Measurements from ENCODE around the gene KCNA4.
"Not testable (repeated sequence)": the region's sequence is repeated elsewhere in the genome, so short reads cannot be mapped to it uniquely, and the experiment has no call there.

Gene KCNA4

GRCh38 chr11:29996016-29996415 lies 20.8 kb downstream of the KCNA4 start:
- DNase-seq = no peak

DNA sequence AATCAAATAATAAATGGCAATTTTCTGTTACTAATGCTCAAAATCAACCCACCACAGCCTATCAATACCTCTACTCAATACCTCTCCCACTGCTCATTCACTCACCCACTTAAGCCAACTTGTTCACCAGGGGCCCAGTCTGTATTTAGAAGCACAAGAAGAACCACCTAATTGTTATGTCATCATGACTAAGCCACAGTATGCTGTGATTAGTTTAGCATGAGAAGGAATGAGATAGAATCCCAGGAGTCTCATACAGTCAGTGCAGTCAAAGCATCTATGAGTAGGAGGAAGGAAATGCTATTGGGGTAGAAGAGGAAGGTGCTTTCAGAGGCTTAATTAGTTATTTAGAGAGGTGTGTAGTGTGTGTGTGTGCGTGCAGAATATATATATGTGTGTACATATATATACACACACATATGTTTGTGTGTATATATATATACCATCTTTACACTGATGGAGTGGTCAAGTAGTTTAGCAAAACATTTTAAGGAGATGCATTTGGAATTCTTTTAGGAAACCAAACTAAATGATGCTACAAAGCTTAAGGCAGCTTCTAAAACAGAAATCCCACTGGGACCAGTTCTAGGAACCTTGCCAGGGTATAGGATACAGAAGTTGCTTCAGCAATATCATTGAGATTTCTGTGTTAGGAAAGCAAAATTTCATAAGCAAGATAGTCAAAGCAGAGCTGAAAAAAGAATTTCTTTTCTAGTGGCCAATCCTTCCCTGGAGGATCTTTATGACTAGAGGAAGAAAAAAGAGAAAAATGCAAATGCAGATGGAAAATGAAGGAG lies 27.5 kb downstream of the KCNA4 start:
- no peak for DNase-seq

GRCh38 chr11:29985248-29985647 lies 31.6 kb downstream of the KCNA4 start:
- no peak for DNase-seq

- DNase-seq = no peak
These were observed 32.3 kb downstream of the KCNA4 start for GRCh38 chr11:29984544-29984943.

GRCh38 chr11:29978549-29978948 lies 38.3 kb downstream of the KCNA4 start:
- DNase-seq = no peak

- not testable (repeated sequence) for DNase-seq
These were observed 41.2 kb downstream of the KCNA4 start for GRCh38 chr11:29975580-29975979.

DNA sequence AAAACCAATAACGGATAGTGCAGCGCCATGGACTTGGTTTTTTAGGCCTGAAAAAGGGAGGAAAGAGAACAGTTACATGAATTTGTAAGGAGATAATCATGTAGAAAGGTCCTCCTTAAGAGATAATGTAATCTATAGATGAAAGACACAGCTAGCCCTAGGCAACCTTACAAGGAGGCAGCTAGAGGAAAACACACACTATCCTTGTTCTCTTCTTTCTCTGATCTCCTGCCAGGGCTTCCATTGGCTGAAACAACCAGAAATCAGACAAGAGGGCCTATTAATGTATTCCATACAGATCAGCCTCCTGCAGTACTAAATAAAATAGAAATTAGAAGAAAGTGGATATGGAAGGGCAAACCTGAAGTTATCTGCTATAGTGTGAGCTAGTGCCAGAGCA lies 53.0 kb downstream of the KCNA4 start:
- no peak for DNase-seq

GRCh38 chr11:29963036-29963435 lies 53.8 kb downstream of the KCNA4 start:
- DNase-seq = no peak

- DNase-seq = no peak
These were observed 54.6 kb downstream of the KCNA4 start for GRCh38 chr11:29962243-29962642.

Data from stimulated activated CD4-positive, alpha-beta T cell treated with anti-CD3 and anti-CD28 coated beads, Interleukin-4, amount 100 ng/mL, for 4 hours (primary cell).